ENCODE results near the gene ASB18.

Gene ASB18

GRCh38 chr2:236173729-236174607 is 90.2 kb downstream of the ASB18 start:
- no peak for DNase-seq

DNA sequence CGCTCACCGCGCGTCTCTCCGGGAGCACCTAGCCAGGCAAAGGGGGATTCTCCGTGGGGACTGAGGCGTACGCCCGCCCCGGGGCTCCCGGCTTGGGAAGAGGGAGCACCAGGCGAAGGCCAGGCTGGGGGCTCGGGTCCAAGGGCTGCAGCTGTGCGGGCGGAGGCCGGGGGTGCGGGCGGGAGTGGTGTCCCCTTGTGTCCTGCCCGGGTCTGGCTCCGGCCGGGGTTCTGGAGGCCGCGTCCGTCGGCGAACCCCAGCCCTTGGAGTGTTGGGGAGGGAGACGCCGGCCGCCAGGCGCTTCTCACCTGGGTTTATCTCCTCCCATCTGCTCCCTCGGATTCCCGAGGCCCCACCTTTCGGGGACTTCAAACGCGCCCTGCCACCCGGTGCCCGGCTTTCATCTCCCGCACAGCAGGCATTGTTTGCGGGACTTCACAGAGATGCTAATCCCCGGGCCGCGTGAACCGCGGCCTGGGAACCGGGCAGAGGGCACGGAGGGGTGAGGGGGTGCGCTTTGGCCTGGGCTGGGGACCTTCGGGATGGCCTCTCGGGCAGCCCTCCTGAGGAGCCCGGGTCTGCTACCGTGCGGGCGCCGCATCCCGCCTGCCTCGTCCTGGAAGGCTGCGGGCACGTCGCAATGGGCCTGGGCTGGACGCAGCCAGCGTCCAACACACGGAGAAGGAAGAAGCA is 91.0 kb downstream of the ASB18 start:
- no peak for DNase-seq

DNA sequence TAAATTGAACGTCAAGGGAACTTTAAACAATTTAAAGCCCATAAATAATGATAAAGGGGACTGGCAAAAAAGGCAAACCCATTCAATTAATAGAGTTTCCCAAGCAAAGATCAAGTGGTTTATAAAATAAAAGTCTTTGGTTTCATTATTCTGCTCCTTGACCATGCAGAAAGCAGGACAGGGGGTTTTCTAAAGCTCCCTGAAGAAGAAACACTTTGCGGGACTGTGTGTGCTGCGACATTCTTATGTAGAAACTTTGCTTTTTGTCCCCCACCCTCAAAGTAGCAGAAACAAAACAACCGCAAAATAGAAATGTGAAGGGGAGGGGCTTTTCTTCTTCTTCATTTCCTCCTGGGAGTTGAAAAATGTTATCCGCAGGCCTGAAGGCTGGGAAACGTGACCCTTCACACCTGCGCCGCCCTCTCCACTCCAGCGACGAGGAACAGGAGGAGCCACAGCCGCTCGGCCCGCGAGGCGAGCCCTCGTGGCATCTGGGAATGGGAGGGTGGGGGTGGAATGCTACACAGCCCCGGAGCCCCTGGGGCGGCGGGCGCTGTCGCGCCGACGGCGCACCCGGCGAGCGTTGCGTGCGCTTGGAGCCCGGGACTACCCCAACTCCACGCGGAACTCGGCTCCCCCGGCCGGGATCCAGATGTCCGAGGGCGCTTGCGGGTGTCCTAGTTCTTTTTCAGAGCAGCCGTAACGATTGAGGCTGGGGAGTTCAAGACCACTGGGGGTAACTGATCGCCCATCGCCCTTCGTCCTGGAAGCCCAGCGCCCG is 91.8 kb downstream of the ASB18 start:
- DNase-seq, result no peak

DNA sequence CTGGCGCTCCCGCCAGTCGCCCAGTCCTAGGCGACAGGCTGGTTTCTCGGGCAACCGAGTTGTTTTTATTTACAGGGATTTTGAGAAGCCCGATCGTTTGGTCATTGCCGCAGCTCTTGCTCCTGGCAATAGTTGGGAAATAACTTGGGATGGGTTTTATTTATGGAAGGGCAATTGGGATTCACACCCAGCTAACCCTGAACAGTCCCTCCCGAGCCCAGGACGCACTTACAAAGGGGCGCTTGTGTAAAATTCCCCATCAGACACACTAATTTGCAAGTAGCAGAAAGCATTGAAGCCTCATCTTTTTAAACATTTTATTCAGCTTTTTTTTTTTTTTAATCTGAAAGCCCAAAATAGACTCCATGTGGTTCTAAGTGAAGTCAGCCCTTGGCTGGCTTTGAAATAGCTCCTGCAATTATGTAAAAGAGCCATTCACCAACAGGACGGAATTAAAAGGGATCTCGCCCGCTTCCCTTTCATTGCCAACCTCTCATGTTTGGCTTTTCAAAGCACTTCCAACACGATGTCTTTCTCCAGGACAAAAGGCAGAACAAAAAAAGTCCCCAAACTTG is 92.4 kb downstream of the ASB18 start:
- DNase-seq, result no peak

GRCh38 chr2:236171181-236171679 is 93.0 kb downstream of the ASB18 start:
- DNase-seq, result no peak

DNA sequence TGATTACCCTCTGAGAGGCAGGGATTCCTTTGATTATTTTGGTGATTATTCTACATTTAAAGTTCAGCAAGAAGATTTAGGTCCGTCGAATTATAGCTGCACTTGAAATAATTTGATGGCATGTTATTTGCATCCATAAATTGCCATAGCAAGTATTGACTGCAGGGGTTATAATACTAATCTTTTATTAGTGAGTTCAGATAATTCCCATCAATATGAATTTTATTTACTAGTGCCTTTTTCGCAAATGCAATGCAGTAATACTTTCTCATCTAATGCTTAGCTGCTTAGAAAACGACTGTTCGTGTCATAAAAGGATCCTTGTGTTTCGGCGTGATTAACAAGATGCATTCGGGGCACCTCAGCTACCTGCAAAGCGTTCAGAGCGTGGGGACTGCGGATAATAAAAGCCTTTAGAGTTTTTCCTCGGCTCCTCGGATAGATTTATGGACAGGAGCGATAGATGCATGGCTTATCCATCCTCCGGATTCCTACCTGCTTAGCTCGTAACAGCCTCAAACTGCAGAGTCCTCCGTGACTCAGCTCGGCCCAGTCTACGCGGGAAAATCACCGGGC is 93.5 kb downstream of the ASB18 start:
- no peak for DNase-seq

- DNase-seq, result no peak
Observed at GRCh38 chr2:236169741-236170589, 94.2 kb downstream of the ASB18 start.

- DNase-seq, result peak in 1 of 3 experiments; percentile 55
Observed at GRCh38 chr2:236169151-236169721, 95.0 kb downstream of the ASB18 start.

- peak; percentile 47 to 81 (median 77) for DNase-seq
Observed at GRCh38 chr2:236168110-236169080, 95.8 kb downstream of the ASB18 start, which contains the start of gene GBX2. GBX2 (minus strand) TSS chr2:236168386; CDS start chr2:236167971, 415 bp downstream.

DNA sequence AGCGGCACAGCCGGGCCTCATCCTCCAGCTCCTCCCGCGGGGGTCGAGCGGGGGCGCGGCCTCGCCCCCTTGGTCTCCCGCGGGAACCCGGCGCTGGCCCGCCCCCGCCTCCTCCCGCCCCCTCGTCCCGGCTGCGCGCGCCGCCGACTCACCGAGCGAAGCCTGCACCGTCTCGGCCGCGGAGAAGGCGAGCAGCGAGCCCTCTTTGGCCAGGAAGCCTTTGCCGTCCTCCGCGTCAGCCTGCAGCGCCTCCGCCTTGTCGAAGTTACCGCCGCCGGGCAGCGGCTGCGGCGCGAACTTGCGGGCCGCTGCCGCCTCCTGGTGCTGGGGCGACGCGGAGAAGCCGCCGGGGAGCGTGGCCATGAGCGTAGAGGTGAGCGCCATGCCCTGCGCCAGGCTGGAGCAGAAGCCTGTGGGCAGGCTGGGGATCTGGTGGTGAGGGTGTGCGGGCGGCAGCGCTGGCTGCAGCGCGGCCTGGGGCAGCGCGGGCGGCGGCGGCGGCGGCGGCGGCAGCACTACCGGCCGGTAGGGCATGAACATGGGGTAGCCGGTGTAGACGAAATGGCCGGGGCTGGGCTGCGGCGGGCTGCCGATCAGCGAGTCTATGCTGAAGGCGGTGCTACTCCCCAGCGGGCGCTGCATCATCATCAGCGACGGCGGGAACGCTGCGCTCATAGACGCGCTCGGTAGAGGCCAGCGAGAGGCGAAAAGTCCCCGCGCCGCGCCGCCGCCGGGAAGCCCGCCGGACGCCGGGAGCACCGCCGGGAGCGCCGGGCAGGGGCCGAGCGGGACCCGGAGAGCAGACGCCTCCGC is 96.7 kb downstream of the ASB18 start:
- DNase-seq, result peak; percentile 5 to 64 (median 50)

- peak in 2 of 3 experiments; percentile 30 to 39 for DNase-seq
Observed at GRCh38 chr2:236166796-236167296, 97.4 kb downstream of the ASB18 start.

DNA sequence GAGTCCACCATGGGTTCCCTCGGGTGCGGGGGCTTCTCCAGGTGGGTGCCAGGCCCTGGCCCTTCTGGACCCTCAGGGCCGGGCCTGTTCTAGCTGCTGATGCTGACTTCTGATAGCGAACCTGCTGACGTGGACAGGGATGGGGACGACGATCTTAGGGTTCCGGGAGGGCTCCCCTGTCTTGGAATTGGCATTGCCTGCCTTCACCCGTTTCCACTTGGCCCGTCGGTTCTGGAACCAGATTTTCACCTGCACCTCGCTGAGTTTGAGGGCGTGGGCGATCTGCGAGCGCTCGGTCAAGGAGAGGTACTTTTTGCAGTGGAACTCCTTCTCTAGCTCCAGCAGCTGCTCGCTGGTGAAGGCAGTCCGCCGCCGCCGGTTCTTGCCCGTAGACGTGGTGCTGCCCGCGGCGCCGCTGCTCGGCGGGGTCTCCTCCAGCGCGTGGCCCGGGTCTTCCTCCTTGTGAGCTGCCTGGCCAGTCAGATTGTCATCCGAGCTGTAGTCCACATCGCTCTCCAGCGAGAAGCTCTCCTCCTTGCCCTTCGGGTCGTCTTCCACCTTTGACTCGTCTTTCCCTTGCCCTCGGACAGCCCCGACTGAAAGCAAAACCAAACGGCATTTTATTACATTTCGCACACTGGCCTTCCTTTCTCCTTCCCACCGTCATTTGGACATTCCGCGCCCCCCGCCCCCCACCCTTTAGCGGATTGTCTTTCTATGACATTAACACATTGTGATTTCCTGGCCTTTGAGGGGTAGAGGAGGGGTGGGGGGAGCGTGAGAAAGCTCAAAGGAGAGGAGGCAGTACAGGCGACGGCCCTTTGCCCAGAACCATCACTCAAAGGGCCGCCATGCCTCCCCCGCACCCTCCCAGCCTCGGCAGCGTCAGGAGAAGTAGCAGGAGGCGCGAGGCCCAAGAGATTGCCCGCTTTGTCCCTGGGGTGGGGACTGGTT is 98.1 kb downstream of the ASB18 start:
- DNase-seq, result no peak

GRCh38 chr2:236164925-236165841 is 99.0 kb downstream of the ASB18 start:
- DNase-seq, result no peak

- DNase-seq, result peak in 2 of 3 experiments; percentile 62 to 64
Observed at GRCh38 chr2:236164201-236164924, 99.8 kb downstream of the ASB18 start.

DNA sequence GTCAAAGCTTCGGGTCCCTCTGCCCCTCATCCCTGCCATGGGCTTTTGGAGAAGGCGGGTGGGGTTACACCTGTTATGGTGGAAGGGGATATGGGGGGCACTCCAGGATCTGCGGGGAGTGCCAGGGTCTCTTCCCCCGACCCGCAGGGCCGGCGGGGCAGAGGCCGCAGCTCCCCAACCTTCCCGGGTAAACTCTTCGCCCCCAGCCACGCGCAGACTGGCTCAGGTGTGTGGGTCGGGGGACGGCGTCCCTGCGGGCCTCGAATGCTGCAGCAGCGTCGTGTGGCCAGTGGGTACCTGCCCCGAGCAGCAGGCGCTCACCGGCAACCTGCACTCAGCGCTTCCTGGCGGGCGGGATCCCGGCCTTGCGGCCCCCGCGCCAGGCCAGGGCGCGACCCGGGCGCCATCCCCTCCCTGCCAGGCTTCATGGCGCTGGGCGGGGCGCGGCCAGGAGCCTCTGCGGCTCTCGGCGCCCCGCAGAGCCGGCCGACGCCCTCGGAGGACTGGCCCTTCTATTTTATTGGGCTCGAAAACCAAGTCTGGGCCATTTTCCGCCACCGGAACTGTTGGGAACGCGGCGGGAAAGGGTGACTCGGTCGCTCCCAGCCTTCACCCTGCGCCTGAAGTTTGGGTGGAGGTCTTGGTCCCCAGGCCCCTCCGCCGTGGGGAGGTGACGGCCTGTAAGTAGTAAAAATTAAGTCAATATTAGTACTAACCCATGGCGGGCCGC is 100.6 kb downstream of the ASB18 start:
- DNase-seq, result peak in 2 of 3 experiments; percentile 54 to 61

All from NCI-H1417 (cell line).